Measurements from ENCODE around the gene OVOL3. TPM values are rescaled to one million over a fixed set of nuclear protein-coding genes. Genes with fewer than 3 reads are reported as not detected.

The OVOL3 gene
- total and polyA plus RNA-seq, 9 donors: not detected

DNA sequence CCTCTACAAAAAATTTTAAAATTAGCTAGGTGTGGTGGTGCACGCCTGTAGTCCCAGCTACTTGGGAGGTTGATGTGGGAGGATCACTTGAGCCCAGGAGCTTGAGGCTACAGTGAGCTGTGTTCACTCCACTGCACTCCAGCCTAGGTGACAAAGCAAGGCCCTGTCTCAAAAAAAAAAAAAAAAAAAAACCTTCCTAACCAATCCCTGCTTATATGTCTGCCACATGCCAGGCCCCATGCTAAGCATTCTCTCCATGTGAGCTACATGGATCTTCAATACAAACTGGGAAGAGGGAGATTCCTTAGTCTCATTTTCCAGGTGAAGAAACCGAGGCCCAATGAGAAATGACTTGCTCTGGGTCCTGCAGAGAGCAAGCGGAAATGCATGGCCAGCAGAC lies 2.3 kb upstream of the OVOL3 start:
- Histone ChIP-seq H3K4me3 (no peak overlapping the region), H3K27me3 (no peaks in the 10 kb centered on the region), H3K4me1 (ENCODE audit: insufficient read depth) (peaks cover 5% of the 10 kb centered on the region), H3K36me3 (no peaks in the 10 kb centered on the region), H3K27ac (no peak overlapping the region), H3K9me3 (no peaks in the 10 kb centered on the region)
- intact Hi-C loops (cut with DNase I): no loop called here
- TF ChIP-seq POLR2A (IDR thresholded peaks at IDR 0.05) (no peak), EP300 (IDR thresholded peaks at IDR 0.05) (no peak)
- TF ChIP-seq, protein P1, sequence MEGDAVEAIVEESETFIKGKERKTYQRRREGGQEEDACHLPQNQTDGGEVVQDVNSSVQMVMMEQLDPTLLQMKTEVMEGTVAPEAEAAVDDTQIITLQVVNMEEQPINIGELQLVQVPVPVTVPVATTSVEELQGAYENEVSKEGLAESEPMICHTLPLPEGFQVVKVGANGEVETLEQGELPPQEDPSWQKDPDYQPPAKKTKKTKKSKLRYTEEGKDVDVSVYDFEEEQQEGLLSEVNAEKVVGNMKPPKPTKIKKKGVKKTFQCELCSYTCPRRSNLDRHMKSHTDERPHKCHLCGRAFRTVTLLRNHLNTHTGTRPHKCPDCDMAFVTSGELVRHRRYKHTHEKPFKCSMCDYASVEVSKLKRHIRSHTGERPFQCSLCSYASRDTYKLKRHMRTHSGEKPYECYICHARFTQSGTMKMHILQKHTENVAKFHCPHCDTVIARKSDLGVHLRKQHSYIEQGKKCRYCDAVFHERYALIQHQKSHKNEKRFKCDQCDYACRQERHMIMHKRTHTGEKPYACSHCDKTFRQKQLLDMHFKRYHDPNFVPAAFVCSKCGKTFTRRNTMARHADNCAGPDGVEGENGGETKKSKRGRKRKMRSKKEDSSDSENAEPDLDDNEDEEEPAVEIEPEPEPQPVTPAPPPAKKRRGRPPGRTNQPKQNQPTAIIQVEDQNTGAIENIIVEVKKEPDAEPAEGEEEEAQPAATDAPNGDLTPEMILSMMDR (IDR thresholded peaks at IDR 0.05): no peak
- DNase-seq: no peak
- 96% methylated on average over 3 of the region's 3 CpGs for WGBS, 3 donors

DNA sequence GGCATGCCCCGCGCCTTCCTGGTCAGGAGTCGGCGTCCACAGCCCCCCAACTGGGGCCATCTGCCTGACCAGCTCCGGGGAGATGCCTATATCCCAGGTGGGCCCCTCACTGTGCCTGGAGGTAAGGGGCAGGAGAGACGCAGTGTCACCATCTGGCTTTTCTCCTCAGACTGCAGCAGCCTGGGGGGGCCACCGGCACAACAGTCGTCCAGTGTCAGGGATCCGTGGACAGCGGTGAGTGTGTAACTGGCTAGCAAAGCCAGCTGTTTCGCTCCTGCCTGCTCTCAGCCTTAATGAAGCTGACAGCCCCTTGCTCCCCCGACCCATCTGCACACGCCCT lies 227 bp downstream of the OVOL3 start:
- Histone ChIP-seq H3K36me3 (no peaks in the 10 kb centered on the region), H3K9me3 (no peaks in the 10 kb centered on the region), H3K27ac (no peak overlapping the region), H3K4me3 (no peak overlapping the region), H3K4me1 (ENCODE audit: insufficient read depth) (peaks cover 9% of the 10 kb centered on the region), H3K27me3 (no peaks in the 10 kb centered on the region)
- TF ChIP-seq, protein P1 (IDR thresholded peaks at IDR 0.05): no peak
- TF ChIP-seq POLR2A (IDR thresholded peaks at IDR 0.05) (no peak), EP300 (IDR thresholded peaks at IDR 0.05) (no peak)
- DNase-seq: no peak
- intact Hi-C loops (cut with DNase I): no loop called here
- WGBS, 3 donors: 68 to 76% (median 70%) methylated on average over 12 to 13 of the region's 13 CpGs

DNA sequence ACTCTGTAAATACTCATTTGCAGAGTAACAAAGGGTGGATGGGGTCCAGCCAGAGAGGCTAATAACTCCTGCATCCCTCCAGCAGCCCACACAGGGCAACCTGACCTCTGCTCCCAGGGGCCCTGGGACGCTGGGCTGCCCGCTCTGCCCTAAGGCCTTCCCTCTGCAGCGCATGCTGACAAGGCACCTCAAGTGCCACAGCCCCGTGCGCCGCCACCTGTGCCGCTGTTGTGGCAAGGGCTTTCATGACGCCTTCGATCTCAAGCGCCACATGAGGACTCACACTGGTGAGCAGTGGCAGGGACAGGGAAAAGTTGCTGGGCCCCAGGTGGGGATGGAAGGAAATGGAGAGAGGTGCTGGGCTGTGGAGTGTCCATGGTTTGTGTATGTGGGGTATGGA lies 1.7 kb downstream of the OVOL3 start:
- TF ChIP-seq POLR2A (IDR thresholded peaks at IDR 0.05): no peak
- no peak for TF ChIP-seq EP300 (IDR thresholded peaks at IDR 0.05)
- TF ChIP-seq, protein P1 (IDR thresholded peaks at IDR 0.05): no peak
- whole genome bisulfite sequencing, 3 donors: 90 to 95% (median 92%) methylated on average over 10 of the region's 10 CpGs
- Histone ChIP-seq H3K4me1 (ENCODE audit: insufficient read depth) (peaks cover 12% of the 10 kb centered on the region), H3K27ac (no peak overlapping the region), H3K36me3 (no peaks in the 10 kb centered on the region), H3K4me3 (no peak overlapping the region), H3K27me3 (no peaks in the 10 kb centered on the region), H3K9me3 (no peaks in the 10 kb centered on the region)
- intact Hi-C loops (cut with DNase I): no loop called here
- DNase-seq: no peak

DNA sequence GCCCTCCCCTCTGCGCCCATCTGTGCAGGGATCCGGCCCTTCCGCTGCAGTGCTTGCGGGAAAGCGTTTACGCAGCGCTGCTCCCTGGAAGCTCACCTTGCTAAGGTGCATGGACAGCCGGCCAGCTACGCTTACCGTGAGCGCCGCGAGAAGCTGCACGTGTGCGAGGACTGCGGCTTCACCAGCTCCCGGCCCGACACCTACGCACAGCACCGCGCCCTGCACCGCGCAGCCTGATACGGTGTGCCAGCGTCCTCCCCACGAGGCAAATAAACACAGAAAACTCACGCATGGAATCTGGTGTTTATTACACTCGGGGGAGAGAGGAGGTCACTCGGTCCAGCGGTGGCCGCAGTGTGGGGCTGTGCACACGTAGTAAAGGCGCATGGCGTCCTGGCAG lies 2.5 kb downstream of the OVOL3 start:
- peak in 3 of 5 donors; percentile 40 to 52 (median 41) for DNase-seq
- intact Hi-C loops (cut with DNase I): no loop called here
- Histone ChIP-seq H3K27ac (no peak overlapping the region), H3K4me3 (no peak overlapping the region), H3K4me1 (ENCODE audit: insufficient read depth) (peaks cover 12% of the 10 kb centered on the region), H3K36me3 (no peaks in the 10 kb centered on the region), H3K9me3 (no peaks in the 10 kb centered on the region), H3K27me3 (no peaks in the 10 kb centered on the region)
- TF ChIP-seq, protein P1 (IDR thresholded peaks at IDR 0.05): no peak
- TF ChIP-seq EP300 (IDR thresholded peaks at IDR 0.05): no peak
- TF ChIP-seq POLR2A (IDR thresholded peaks at IDR 0.05): no peak
- WGBS, 3 donors: 74 to 85% (median 74%) methylated on average over 34 of the region's 34 CpGs
